Measurements from ENCODE around the gene YRDC.
"Not testable (repeated sequence)": the region's sequence is repeated elsewhere in the genome, so short reads cannot be mapped to it uniquely, and the experiment has no call there.

The YRDC gene

DNA sequence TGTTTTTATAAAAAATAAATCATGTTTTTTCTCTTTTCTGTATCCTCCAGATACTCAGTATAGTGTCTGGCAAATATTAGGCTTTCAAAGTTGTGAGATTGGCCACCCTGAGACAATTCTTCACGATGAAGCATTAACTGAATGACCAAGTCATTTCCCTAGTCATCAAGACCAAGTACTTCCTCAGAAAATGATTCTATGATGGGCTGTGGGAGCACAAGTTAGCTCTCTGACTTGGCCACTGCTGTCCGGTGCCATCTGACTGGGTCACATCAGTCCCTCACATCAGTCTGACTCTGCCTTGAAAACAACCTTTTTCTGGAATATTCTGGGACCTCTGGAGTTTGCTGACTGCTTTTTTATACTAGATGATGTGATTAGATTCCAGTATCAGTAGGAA lies 13.5 kb upstream of the YRDC start:
- DNase-seq = no peak

DNA sequence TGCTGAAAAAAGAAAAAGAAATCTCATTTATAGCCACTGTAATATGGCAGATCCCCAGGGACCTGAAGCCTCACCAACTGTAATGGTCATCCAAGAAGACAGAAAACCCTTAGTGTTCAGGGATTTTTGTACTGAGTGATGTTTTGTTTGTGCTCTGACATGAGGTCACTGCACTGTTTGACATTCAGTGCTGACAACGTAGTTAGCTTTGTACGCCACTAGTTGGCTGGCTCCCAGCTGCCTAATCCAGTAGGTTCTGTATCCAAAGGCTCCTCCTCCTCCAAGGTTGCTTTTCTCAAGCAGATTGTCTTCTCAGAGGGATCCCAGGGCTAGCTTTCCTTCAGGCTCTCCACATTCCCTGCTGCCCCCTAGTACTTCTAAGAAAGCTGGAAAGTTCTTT lies 9.5 kb upstream of the YRDC start:
- no peak for DNase-seq

- no peak for DNase-seq
Observed at GRCh38 chr1:37814252-37814651, 6.2 kb upstream of the YRDC start.

GRCh38 chr1:37813529-37814145 lies 5.6 kb upstream of the YRDC start:
- DNase-seq = no peak

DNA sequence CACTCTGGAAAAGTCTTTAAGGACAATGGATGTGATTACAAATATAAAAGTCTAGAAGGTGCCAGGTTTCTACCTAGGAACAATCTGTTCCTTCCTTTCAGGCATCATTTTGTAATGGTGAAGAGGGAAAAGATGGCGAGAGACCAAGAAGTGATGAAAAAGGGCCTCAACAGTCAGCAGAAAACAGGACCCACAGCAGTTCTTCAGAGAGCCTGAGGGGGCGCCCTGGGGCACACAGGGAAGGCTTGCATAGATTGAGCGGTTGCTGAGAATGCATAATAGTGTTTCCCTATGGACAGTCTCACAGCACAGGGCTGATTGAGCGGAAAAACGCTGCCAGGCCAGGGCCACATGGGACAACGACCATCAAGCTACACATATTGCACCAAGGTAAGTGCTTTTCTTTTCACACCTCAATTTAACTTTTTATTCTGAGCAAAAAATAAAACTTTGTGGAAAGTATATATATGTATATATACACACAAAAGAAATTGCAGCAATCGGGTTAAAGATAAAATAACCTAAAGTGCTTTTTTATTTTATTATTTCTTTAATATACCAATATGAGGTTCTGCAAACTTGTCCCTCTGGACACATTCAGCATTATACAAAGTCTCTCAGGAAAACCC lies 3.1 kb upstream of the YRDC start:
- DNase-seq = peak; percentile 69 to 77

DNA sequence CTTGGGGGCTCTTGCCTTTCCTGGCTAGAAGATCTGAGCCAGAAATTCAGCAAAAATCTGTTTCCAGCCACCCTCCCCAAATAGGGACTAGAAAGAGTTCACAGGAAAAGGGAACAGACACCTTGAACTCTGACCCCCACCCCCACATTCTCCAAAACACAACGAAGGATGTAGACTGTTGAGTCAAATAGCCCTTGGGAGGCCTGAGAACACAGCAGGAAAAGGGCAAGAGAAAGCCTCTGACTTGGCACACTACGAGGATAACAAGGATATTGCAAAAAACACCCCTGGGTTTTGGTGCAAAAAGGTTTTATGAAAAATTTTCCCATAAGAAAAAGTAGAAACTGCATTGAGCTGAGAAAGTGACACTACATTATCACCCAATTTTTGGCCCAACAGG lies 1.9 kb upstream of the YRDC start:
- DNase-seq = no peak

GRCh38 chr1:37808369-37809319 lies 636 bp upstream of the YRDC start:
- peak; percentile 21 to 72 for DNase-seq

DNA sequence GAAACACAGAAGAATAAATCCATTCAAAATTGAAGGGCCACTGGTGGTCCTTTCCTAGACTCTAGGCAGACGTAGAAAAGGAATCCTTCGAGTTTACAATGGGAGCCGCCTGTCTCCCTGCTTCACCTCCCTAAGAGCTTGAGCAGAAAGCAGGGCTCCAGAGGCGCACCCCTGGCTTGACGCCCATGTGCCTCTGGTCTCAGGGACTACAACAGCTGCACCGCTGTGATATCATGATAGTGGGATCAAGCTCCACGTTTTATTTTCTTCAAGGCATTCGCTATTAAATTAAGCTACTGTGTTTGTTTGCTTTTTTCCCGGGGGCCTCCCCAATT lies 821 bp downstream of the YRDC start:
- no peak for DNase-seq

DNA sequence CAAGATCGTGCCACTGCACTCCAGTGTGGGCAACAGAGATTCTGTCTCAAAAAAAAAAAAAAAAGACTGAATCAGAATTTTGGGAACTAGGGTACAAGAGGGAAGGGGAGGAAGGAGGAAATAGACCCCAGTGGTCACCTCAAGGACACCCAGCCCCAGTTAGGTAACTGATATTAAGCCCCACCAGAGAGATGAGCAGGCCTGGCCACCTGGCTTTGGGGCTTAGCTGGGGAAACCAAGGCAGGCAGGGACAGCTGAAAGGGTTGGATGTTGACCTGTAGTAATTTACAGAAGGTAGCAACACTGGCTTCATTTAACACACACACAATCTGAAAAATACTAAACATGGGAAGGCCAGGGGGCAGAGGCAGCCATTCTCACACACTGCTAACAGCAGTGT lies 5.6 kb downstream of the YRDC start:
- DNase-seq = no peak

DNA sequence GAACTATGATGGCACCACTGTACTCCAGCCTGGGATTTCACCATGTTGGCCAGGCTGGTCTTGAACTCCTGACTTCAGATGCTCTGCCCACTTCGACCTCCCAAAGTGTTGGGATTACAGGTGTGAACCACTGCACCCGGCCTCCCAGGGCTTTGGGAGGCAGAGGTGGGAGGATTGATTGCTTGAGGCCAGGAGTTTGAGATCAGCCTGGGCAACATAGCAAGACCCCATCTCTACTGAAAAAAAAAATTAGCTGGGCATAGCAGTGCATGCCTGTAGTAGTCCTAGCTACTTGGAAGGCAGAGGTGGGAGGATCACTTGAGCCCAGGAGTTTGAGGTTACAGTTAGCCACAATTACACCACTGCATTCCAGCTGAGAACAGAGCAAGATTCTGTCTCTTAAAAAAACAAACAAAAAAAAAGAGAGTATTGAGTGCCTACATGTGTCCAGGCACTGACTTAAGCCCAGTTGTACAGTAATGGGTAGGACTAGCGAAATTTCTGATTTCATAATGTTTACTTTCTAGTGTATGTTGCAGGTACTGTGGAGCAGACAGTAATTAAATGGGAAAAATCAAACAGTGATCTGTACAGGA lies 10.2 kb downstream of the YRDC start:
- DNase-seq = no peak

DNA sequence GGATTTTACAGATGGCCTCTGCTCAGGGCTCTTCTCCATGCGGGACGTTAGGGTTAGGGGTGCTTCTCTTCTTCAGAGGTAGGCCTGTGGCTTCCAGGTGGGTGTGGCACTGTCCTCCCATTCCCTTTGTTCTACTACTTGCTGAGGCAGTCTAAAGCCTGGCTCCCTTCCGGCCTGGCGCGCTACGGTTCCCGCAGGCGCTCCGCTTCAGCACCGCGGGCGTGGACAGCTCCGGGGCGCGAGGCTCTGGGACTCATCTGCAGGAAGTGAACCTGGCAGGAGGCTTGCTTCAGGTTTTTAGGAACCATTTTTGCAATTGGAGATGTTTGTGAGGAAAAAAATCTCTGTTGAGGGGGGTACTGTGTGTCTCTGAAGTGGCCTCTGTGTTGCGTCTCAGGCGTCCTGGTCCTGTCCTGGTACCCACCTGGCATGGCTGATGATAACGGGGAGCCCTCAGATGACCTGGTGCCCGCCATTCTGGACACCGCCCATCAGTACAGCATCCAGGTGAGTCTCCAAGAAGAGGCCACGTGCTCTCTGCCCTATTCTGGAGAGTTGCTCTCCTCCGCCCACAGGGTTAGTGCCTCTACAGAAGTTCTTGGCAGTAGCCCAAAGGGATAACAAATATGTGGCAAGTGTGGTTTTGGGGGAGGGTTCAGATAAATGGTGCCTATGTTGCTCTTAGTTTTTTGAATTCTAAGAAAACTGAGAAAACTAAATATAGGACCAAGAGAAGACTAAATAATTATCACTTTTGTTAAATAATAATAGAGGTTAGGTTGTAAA lies 12.5 kb downstream of the YRDC start:
- no peak for DNase-seq

DNA sequence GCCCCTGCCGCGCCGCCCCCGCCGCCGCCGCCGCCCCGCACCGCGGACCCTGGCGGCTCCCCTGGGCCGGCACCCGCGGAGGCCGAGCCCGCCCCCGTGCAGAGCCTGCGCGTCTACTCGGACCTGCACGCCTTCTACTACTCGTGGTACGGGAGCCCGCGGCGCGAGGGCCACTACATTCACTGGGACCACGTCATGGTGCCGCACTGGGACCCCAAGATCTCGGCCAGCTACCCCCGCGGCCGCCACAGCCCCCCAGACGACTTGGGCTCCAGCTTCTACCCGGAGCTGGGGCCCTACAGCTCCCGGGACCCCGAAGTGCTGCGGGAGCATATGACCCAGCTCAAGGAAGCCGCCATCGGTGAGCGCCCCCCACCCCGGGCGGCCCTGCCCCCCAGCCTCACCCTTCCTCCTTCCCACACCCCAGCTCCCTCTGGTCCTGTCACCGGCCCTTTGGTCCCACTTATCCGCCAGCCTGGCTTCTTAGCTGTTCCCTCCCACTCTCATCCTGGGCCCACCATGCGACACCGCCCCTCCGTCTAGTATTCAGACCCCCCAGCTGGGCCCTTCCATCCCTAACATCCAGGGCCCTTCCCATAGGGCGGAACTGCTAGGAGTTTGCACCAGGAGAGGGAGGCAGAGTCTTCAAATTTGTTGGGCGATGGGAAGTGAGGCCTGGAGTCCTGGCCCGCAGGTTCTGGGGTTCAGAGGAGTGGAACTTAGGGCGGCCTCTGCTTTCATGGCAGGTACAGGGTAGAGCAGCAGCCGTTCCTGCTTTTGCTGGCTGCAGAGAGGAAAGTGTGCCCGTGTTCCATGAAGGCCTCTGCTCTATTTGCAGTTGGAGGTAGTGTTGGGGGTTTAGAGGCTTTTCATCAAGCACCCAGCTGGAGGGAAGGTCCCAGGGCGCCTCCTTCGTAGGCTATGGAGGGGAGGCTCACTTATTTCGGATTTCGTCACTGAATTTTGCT lies 13.4 kb downstream of the YRDC start:
- no peak for DNase-seq

GRCh38 chr1:37793773-37794371 lies 14.1 kb downstream of the YRDC start, which contains the start of gene MANEAL:
TSS of gene MANEAL (plus strand) at chr1:37793847. CDS start at chr1:37794183, 336 bp downstream.
- peak; percentile 27 to 46 for DNase-seq

- no peak for DNase-seq
Observed at GRCh38 chr1:37792943-37793686, 14.9 kb downstream of the YRDC start.

DNA sequence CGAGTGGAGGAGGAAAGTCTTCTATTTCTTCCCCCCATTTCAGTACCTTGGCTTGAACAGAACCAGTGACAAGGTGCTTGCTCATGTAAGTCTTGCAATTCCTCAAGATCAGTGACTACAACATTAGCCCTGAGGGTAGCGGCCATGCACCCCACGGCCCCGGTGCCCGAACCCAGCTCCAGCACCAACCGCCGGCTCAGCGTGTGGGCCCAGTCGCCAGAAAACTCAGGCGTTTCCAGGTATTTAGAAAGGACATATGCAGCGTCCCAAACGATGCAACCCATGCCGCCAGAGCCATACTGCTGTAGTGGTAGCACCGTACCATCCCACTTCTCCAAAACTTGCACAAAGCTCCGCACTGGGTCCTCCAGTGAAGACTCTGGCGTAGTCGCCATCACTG lies 25.5 kb downstream of the YRDC start:
- no peak for DNase-seq

DNA sequence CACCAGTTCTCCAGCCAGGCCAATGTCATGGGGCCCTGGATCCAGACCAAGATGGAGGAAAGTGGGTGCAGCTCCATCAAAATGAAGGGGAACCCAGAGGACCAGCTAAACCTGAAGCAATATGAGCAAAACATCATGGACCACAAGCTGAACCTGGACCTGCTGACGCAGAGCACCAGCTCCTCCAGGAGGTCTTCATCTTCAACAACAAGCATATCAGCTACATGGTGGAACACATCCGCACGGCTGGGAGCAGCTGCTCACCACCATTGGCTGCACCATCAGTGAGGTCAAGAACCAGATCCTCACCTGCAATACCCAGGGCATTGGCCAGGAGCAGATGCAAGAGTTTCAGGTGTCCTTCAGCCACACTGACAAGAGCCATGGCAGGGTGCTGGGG lies 29.4 kb downstream of the YRDC start:
- no peak for DNase-seq

DNA sequence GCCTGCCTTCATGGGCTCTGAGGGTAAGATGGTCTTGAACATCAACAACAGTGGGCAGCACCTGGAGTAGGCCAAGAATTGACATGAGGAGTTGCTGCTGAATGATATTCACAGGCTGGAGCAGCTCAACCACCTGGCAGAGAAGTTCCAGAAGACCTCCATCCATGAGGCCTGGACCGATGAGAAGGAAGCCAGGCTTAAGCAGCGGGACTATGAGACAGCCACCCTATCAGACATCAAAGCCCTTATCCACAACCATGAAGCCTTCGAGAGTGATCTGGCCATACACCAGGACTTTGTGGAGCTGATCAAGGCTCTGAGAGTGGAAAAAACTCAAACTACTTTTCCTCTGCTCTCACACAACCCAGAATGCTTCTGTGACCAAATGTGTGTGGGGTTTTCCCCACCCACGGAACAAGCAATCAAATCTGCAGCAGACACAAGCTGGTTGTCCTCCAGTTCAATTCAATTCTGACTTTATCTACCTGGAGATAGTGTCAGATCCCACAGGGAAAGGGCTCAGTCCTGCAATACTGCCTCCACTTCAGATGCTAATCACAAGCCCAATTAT lies 31.0 kb downstream of the YRDC start:
- no peak for DNase-seq

DNA sequence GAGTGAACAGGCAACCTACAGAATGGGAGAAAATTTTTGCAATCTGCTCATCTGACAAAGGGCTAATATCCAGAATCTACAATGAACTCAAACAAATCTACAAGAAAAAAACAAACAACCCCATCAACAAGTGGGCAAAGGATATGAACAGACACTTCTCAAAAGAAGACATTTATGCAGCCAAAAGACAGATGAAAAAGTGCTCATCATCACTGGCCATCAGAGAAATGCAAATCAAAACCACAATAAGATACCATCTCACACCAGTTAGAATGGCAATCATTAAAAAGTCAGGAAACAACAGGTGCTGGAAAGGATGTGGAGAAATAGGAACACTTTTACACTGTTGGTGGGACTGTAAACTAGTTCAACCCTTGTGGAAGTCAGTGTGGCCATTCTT lies 36.6 kb downstream of the YRDC start:
- not testable (repeated sequence) for DNase-seq

DNA sequence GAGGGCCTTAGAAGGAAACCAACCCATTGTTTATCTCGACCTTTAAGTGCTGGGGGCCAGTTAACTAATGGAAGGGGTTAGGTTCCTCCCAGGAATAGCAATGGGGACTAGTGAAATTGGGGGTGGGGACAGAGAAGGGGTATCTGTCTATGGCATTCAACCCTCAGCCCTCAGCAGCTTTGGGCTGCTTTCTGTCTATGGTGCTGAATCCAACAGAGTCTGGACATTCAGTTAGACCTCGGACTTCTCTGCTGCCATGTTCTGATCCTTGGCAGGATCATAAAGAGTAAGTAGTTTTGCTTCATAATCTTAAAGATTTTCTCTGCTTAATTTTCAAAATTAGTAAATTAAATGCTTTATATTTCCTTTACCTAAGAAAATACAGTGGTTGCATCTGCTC lies 40.5 kb downstream of the YRDC start:
- no peak for DNase-seq
